Raji (cell line): ENCODE measurements around the gene KIF5A.

ENCODE experiments used
- POLR2A ChIP-seq: IDR thresholded peaks from 2 replicates; pipeline ENCODE4 v1.6.1; 2011; ENCODE audit warnings: low read depth, low read length, control low read depth; ENCODE audit not compliant: insufficient read depth

KIF5A gene

GRCh38 chr12:57549909-57550640 lies at the start of gene KIF5A:
Gene KIF5A (plus strand): TSS chr12:57550044. CDS start chr12:57550272, 228 bp downstream.
- TF ChIP-seq POLR2A: no peak

GRCh38 chr12:57500213-57500612 lies 49.6 kb upstream of the KIF5A start:
- no peak for TF ChIP-seq POLR2A

GRCh38 chr12:57511161-57511560 lies 38.7 kb upstream of the KIF5A start:
- no peak for TF ChIP-seq POLR2A

GRCh38 chr12:57511588-57512325 lies 38.1 kb upstream of the KIF5A start:
- TF ChIP-seq POLR2A: no peak

- no peak for TF ChIP-seq POLR2A
These were observed 37.2 kb upstream of the KIF5A start for GRCh38 chr12:57512665-57513064.

GRCh38 chr12:57513266-57513665 lies 36.6 kb upstream of the KIF5A start:
- TF ChIP-seq POLR2A: no peak

GRCh38 chr12:57514720-57515407 lies 35.0 kb upstream of the KIF5A start:
- peak; percentile 10; the same call in 1 of the 2 replicates for TF ChIP-seq POLR2A

- TF ChIP-seq POLR2A: 0 out of 2 replicates have a peak, but pooled peaks have one; percentile 2
These were observed 34.4 kb upstream of the KIF5A start for GRCh38 chr12:57515408-57515933.

- TF ChIP-seq POLR2A: no peak
These were observed 33.8 kb upstream of the KIF5A start for GRCh38 chr12:57515934-57516541.

GRCh38 chr12:57516617-57517153 lies 33.2 kb upstream of the KIF5A start:
- TF ChIP-seq POLR2A: no peak

GRCh38 chr12:57517187-57517586 lies 32.7 kb upstream of the KIF5A start:
- no peak for TF ChIP-seq POLR2A

- TF ChIP-seq POLR2A: no peak
These were observed 31.5 kb upstream of the KIF5A start for GRCh38 chr12:57518176-57518919.

GRCh38 chr12:57518920-57519795 lies 30.7 kb upstream of the KIF5A start:
- TF ChIP-seq POLR2A: no peak
